Measurements from ENCODE around the gene NINL. TPM values are rescaled to one million over a fixed set of nuclear protein-coding genes. Genes with fewer than 3 reads are reported as not detected.

NINL gene
- total and polyA plus RNA-seq, 5 donors, result 3.4 to 7.6 (median 6.1) TPM

DNA sequence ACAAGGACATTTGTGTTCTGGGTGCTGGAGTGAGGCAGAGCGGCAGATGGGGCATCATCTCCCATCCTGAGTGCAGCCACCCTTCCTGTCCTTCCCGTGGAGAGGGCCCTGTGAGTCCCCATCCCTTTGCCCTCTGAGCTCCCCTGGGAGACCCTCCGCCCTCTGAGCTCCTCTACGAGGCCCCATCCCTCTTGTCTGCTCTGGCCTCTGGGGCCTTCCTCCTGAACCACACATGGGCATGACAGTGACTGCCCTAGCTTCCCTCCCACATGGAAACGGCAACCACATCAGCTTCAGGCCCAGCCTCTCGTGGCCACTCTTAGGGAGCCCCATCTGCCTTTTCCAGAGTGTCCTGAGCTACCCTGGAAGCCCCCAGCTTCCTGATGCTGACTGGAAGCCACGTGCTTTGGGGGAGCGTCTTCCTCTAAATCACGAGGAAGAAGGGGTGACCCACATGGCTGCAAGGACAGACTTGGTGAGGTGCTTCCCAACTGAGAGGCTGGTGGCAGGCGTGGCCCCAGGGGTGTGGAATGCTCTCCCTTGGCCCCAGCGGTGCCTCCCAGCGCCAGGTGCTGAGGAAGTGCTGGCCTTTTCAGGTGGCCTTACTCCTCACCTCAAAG, 125.3 kb downstream of the NINL start:
- DNase-seq (no peak), ATAC-seq (no peak)
- H3K4me3 ChIP-seq (ENCODE audit: low read length), result no peak overlapping the region
- H3K27ac ChIP-seq (ENCODE audit: low read length), result no peak overlapping the region
- H3K9me3 ChIP-seq (ENCODE audit: control insufficient read depth, low read length), result no peaks in the 10 kb centered on the region
- H3K4me1 ChIP-seq (ENCODE audit: control insufficient read depth, insufficient read depth, low read length), result peaks cover 3% of the 10 kb centered on the region
- H3K27me3 ChIP-seq (ENCODE audit: control insufficient read depth, insufficient read depth), result no peaks in the 10 kb centered on the region
- WGBS, result 79% methylated on average over 12 of the region's 12 CpGs
- intact Hi-C loops (cut with DNase I), result no loop called here

- intact Hi-C loops (cut with DNase I), result no loop called here
- Histone ChIP-seq H3K9me3 (ENCODE audit: control insufficient read depth, low read length) (no peaks in the 10 kb centered on the region), H3K27ac (ENCODE audit: low read length) (no peak overlapping the region)
Observed at GRCh38 chr20:25459111-25459830, 126.1 kb downstream of the NINL start.

GRCh38 chr20:25457886-25458680, 127.2 kb downstream of the NINL start:
- Histone ChIP-seq H3K27ac (ENCODE audit: low read length) (no peak overlapping the region), H3K4me3 (ENCODE audit: low read length) (no peak overlapping the region), H3K27me3 (ENCODE audit: control insufficient read depth, insufficient read depth) (no peaks in the 10 kb centered on the region), H3K9me3 (ENCODE audit: control insufficient read depth, low read length) (no peaks in the 10 kb centered on the region), H3K4me1 (ENCODE audit: control insufficient read depth, insufficient read depth, low read length) (no peaks in the 10 kb centered on the region)
- DNase-seq (no peak), ATAC-seq (no peak)
- 93% methylated on average over 22 of the region's 22 CpGs for WGBS
- intact Hi-C loops (cut with DNase I), result no loop called here

More at GRCh38 chr20:25459111-25459830, 126.1 kb downstream of the NINL start:
- ATAC-seq, result no peak
- Histone ChIP-seq H3K27me3 (ENCODE audit: control insufficient read depth, insufficient read depth) (no peaks in the 10 kb centered on the region), H3K4me1 (ENCODE audit: control insufficient read depth, insufficient read depth, low read length) (no peaks in the 10 kb centered on the region), H3K4me3 (ENCODE audit: low read length) (no peak overlapping the region)
- DNase-seq, result no peak
- WGBS, result 90% methylated on average over 20 of the region's 20 CpGs

DNA sequence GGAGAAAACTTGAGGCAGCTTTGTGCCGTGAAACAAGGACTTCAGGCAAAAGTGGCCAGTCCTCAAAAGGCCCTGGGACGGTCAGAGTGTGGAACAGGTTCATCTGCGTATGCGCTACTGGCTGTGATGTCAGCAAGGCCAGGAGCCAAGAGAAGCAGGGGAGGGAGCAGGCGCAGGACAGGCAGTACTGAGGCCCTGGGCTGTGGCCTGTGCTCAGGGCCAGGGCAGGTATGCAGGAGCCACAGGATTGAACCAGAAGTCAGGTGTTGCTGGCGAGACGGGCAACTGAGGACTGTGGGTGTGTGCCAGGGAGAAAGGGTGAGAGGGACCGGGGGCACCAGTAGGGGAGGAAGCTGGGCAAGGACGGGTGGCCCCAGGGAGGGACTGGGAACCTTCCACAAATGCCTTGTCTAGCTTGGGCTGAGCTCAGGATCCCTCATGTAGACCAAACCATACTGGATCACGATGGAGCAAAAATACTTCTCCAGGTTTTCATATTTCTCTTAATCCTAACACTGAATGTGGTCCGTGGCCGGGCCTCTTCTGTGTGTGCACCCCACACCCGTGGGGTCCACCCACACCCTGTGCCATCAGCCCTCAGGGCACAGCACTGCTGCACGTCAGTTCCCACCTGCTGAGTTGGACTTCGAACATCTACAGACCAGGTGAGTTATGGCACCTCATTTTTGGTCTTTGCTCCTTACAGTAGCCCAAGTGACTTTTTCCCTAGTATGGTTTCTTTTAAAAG, 131.0 kb downstream of the NINL start:
- Histone ChIP-seq H3K27me3 (ENCODE audit: control insufficient read depth, insufficient read depth) (no peaks in the 10 kb centered on the region), H3K4me1 (ENCODE audit: control insufficient read depth, insufficient read depth, low read length) (no peaks in the 10 kb centered on the region), H3K27ac (ENCODE audit: low read length) (no peak overlapping the region), H3K9me3 (ENCODE audit: control insufficient read depth, low read length) (no peaks in the 10 kb centered on the region), H3K4me3 (ENCODE audit: low read length) (no peak overlapping the region)
- ATAC-seq (no peak), DNase-seq (no peak)
- intact Hi-C loops (cut with DNase I), result no loop called here
- 94% methylated on average over 15 of the region's 15 CpGs for WGBS

- intact Hi-C loops (cut with DNase I), result no loop called here
- no peaks in the 10 kb centered on the region for H3K4me1 ChIP-seq (ENCODE audit: control insufficient read depth, insufficient read depth, low read length)
- DNase-seq (no peak), ATAC-seq (peak; percentile 28 to 52)
- no peak overlapping the region for H3K4me3 ChIP-seq (ENCODE audit: low read length)
- no peaks in the 10 kb centered on the region for H3K9me3 ChIP-seq (ENCODE audit: control insufficient read depth, low read length)
- WGBS, result 70% methylated on average over 25 of the region's 25 CpGs
- H3K27me3 ChIP-seq (ENCODE audit: control insufficient read depth, insufficient read depth), result no peaks in the 10 kb centered on the region
- no peak overlapping the region for H3K27ac ChIP-seq (ENCODE audit: low read length)
Observed at GRCh38 chr20:25453035-25453810, 132.1 kb downstream of the NINL start.

DNA sequence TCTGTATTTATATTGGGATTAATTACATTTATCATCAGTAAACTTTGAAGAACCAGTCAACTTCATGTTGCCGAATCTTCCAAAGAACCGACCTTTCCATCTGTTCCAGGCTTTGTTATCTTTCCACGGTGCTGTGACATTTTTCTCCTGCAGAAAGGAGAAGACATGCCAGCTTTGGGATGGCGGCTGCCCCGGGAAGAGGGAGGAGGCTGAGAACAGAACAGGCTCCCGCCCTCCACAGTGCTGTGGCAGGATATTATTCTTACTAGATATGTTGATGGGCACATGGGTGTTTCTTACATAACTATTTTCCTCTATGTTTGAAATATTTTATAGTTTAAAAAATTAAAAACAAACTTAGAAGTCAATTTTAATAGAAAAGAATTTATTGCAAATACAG, 133.0 kb downstream of the NINL start:
- H3K4me1 ChIP-seq (ENCODE audit: control insufficient read depth, insufficient read depth, low read length), result no peaks in the 10 kb centered on the region
- no peaks in the 10 kb centered on the region for H3K27me3 ChIP-seq (ENCODE audit: control insufficient read depth, insufficient read depth)
- DNase-seq (no peak), ATAC-seq (no peak)
- WGBS, result 57% methylated on average over 6 of the region's 6 CpGs
- intact Hi-C loops (cut with DNase I), result no loop called here
- no peak overlapping the region for H3K27ac ChIP-seq (ENCODE audit: low read length)
- H3K4me3 ChIP-seq (ENCODE audit: low read length), result no peak overlapping the region
- no peaks in the 10 kb centered on the region for H3K9me3 ChIP-seq (ENCODE audit: control insufficient read depth, low read length)

DNA sequence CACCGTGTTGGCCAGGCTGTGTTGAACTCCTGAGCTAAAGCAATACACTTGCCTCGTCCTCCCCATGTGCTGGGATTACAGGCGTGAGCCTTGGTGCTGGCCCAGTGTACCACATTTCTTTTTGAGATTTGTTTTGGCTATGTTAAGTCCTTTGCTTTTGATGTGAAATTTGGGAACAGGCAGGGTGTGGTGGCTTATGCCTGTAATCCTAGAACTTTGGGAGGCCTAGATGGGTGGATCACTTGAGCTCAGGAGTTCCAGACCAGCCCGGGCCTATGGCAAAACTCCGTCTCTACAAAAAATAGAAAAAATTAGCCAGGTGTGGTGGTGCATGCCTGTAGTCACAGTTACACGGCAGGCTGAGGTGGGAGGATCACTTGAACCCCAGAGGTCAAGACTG, 137.7 kb downstream of the NINL start:
- DNase-seq, result no peak
- no peak overlapping the region for H3K4me3 ChIP-seq (ENCODE audit: low read length)
- intact Hi-C loops (cut with DNase I), result no loop called here
- no peak overlapping the region for H3K27ac ChIP-seq (ENCODE audit: low read length)
- no peaks in the 10 kb centered on the region for H3K4me1 ChIP-seq (ENCODE audit: control insufficient read depth, insufficient read depth, low read length)
- H3K9me3 ChIP-seq (ENCODE audit: control insufficient read depth, low read length), result no peaks in the 10 kb centered on the region
- WGBS, result 89% methylated on average over 6 of the region's 6 CpGs
- ATAC-seq, result no peak
- H3K27me3 ChIP-seq (ENCODE audit: control insufficient read depth, insufficient read depth), result no peaks in the 10 kb centered on the region

DNA sequence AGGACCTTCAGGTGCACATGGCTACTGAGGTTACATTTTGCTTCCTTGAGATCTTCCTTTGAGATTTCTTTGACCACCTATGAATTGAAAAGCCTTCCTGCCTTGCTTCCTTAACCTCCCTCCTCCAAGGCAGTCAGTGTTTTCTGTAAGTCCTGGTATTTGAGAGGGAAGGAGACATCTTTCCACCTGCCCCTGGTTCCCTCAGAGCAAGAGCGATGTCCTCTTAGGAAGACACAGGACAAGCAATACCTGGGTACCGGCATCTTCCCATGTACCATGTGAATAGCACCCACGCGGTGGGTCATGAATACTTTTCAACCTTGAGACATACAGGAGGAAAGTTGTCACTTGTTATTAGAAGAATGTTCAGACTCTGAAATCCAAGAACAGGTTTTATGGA, 140.8 kb downstream of the NINL start:
- 98% methylated on average over 4 of the region's 4 CpGs for WGBS

DNA sequence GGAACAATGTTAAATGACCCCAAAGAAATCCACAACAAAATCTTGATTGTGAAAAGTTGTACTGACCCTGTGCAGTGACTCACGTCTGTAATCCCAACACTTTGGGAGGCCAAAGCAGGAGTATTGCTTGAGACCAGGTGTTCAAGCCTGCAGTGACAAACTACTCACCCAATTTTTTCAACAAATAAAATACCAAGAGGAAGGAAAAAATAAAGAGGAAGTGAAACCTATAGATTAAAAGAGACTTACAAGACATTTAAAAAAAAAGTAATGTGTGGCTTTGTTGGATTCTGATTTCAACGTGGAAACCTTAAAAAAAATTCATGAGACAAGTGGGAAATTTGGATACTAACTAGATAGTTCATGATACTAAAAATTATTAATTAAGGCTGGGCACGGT, 146.0 kb downstream of the NINL start:
- Histone ChIP-seq H3K4me1 (ENCODE audit: control insufficient read depth, insufficient read depth, low read length) (no peaks in the 10 kb centered on the region), H3K27me3 (ENCODE audit: control insufficient read depth, insufficient read depth) (no peaks in the 10 kb centered on the region), H3K4me3 (ENCODE audit: low read length) (no peak overlapping the region), H3K27ac (ENCODE audit: low read length) (no peak overlapping the region), H3K9me3 (ENCODE audit: control insufficient read depth, low read length) (no peaks in the 10 kb centered on the region)
- 83% methylated on average over 3 of the region's 3 CpGs for WGBS
- ATAC-seq (no peak), DNase-seq (no peak)
- intact Hi-C loops (cut with DNase I), result no loop called here

More for the DNA sequence above, 140.8 kb downstream of the NINL start:
- ATAC-seq (no peak), DNase-seq (no peak)
- H3K27me3 ChIP-seq (ENCODE audit: control insufficient read depth, insufficient read depth), result no peaks in the 10 kb centered on the region
- intact Hi-C loops (cut with DNase I), result no loop called here
- no peak overlapping the region for H3K27ac ChIP-seq (ENCODE audit: low read length)
- no peaks in the 10 kb centered on the region for H3K4me1 ChIP-seq (ENCODE audit: control insufficient read depth, insufficient read depth, low read length)
- H3K4me3 ChIP-seq (ENCODE audit: low read length), result no peak overlapping the region
- H3K9me3 ChIP-seq (ENCODE audit: control insufficient read depth, low read length), result no peaks in the 10 kb centered on the region

- 43% methylated on average over 4 of the region's 4 CpGs for WGBS
- intact Hi-C loops (cut with DNase I), result no loop called here
- ATAC-seq, result peak; percentile 55 to 76
Observed at GRCh38 chr20:25437153-25437581, 148.2 kb downstream of the NINL start.

More at GRCh38 chr20:25437153-25437581, 148.2 kb downstream of the NINL start:
- no peak for DNase-seq
- peak overlapping the region; percentile 58 for H3K27ac ChIP-seq (ENCODE audit: low read length)
- H3K4me3 ChIP-seq (ENCODE audit: low read length), result no peak overlapping the region
- H3K9me3 ChIP-seq (ENCODE audit: control insufficient read depth, low read length), result no peaks in the 10 kb centered on the region
- H3K27me3 ChIP-seq (ENCODE audit: control insufficient read depth, insufficient read depth), result no peaks in the 10 kb centered on the region
- no peaks in the 10 kb centered on the region for H3K4me1 ChIP-seq (ENCODE audit: control insufficient read depth, insufficient read depth, low read length)

All from right cardiac atrium (tissue), 5 donors.